Amniotic epithelial cell (primary cell): Measurements from ENCODE around the gene LIMCH1.
"Not testable (repeated sequence)": the region's sequence is repeated elsewhere in the genome, so short reads cannot be mapped to it uniquely, and the experiment has no call there.

Source experiments
- DNase-seq: peaks from one replicate; pipeline ENCODE4 v3.0.0-alpha.2; 2010; ENCODE audit warnings: low read depth

The LIMCH1 gene

DNA sequence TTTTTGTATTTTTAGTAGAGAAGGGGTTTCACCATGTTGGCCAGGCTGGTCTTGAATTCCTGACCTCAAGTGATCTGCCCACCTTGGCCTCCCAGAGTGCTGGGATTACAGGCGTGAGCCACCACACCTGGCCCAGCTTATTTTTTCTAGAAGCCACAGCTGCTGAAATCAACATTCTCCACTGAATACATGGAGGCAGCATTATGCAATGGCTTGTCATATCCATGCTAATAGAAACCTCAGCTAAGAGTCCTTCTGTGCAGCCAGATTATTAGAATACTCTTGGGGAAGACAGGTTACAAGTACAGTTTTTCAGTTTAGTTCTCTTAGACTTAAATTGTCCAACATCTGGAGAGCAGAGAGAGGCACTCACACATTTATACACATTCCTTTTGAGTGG, 104.8 kb downstream of the LIMCH1 start:
- DNase-seq, result peak; percentile 53

DNA sequence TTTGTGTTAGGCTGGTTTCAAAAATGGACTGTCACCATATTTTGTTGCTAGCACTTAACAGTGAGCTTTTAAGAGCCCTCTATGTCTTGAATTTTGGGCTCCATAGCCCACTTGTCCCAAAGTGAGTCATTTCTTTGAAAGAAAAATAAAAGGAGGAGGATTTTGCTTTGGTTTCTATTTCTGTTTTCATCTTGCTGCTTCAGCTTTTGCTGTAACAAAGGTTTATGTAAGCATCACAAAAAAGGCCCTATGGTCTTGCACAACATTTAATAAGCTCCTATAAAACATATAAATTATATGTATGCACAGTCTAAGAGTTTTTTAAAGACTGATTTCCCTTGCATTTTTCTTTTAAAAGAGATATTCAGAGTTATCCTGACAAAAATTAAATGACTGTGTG, 105.4 kb downstream of the LIMCH1 start:
- no peak for DNase-seq

GRCh38 chr4:41644288-41644914, 106.4 kb downstream of the LIMCH1 start:
- DNase-seq, result peak; percentile 57

DNA sequence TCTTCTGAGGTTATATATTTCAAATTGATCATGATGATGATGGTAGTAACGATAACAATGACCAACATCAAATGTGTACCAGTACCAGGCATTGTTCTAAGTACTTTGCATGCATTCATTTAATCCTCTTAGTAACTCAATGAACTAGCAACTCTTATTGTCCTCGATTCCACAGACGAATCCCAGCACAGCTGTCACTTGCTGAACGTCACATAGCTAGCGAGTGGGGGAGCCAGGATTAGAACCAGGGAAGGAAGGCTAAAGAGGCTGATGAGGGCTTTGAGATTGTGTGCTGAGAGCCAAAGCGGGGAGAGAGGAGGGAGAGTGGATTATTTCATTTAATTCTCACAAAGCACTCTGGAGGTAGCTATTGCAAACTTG, 106.9 kb downstream of the LIMCH1 start:
- DNase-seq, result no peak

- peak; percentile 23 for DNase-seq
These were observed 107.9 kb downstream of the LIMCH1 start for GRCh38 chr4:41645728-41646390.

- DNase-seq, result no peak
These were observed 108.9 kb downstream of the LIMCH1 start for GRCh38 chr4:41646862-41647261.

DNA sequence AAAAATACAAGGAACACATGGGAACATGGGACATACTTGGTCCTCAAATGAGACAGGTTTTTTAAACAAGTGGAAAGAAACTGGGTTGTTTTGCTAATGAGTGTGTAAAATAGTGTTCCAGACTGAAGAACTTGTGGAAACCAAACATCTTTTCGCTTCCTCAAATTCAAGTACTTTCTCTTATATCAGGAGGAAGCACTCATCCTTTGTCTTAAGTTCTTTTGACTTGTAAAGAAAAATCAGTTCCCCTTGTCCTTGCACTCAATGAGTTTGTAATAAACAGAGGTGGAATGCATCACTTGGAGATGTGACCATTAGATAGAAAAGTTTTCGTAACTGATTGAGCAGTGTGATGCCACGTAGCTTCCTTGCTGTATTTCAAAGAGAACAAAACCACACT, 109.4 kb downstream of the LIMCH1 start:
- no peak for DNase-seq

DNA sequence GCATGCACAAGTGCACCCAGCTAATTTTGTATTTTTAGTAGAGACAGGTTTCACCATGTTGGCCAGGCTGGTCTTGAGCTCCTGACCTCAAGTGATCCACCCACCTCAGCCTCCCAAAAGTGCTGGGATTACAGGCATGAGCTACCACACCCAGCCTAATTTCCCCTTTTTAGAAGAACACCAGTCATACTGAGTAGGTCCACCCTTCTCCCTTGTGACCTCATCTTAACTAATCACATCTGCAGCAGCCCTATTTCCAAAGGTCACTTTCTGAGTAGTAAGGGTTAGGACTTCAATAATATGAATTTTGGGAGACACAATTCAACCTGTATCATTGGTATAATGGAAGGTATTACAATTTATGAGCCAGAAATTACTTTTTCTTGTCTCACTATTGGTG, 113.2 kb downstream of the LIMCH1 start:
- DNase-seq, result not testable (repeated sequence)

DNA sequence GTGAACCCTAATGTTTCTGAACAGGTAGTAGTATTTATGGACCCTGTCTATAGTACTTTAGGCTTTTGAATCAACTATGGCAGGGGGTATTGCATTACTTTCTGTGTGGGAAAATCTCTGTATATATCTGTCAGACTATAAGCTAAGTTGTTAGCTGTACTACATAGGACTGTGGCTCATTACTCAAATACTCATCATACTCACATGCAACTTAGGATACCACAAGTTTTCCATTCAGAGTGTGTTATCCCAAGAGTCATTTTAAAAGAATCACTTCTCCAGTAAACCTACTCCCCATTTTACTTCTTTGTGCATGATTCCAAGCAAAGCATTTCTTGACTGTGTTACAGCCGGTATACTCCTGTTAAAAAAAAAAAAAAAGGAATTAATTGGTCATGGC, 115.0 kb downstream of the LIMCH1 start:
- DNase-seq, result peak; percentile 51

- no peak for DNase-seq
These were observed 115.6 kb downstream of the LIMCH1 start for GRCh38 chr4:41653523-41653922.

GRCh38 chr4:41655177-41655576, 117.2 kb downstream of the LIMCH1 start:
- peak; percentile 76 for DNase-seq

DNA sequence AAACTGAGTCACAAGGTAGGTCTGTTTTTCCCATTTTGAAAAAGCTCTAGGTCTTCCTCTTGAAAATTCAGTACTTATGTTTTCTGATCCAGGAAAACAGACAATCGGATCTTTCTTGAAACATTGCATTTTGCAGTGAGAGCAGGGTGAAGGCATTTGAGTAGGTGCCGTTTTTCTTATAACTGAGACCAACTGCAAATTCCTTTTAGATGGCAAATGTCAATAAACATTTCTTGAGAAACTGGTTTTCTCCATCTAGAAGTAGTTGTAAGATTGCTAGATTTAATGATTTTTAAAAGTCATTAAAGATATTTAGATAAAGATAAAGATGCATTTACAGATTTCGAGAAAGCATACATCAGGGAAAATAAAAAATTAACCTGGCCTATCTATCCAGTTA, 118.1 kb downstream of the LIMCH1 start:
- DNase-seq, result no peak

DNA sequence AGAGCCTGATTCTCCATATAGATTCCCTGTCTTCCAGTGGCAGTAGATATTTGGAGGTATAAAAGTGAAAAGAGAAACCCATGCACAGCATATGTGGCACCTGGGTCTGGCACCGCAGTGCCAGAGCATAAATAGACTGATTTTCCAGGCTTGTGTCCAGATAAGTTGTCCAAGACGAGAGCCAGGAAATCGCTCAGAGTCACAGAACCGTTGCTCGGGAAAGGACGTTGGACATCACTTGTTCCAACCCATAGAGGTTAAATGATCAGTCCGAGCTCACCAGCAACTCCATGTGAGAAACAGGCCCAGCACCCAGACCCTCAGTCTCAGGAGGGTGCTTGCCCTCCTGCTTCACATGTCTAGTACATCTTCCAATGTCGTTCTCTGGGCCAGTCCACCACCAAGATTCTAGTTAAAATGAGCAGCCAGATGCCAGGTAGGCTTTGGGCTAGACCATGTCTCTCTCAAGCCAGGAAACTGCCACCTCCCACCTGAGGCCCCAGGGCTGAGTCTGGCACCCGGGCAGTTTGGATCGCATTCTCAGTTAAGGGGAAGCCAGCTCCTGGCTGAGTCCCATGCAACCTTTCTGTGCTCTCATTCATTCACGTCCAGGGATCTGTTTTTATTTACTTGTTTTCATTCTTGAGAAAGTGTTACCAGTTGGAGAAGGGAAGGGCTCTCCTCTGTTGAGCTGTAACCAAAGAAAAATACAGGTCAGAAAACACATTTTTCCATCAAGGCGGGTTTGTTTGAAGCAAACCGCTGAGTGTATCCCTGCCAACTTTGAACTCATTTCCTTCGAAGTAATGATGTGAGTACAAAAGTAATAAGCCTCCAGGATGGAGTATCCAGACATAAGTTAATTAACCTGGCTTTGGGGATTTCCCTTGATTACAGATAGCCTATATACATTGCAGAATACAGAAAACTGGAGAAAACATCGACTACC, 118.9 kb downstream of the LIMCH1 start:
- no peak for DNase-seq

- DNase-seq, result peak; percentile 53
These were observed 119.6 kb downstream of the LIMCH1 start for GRCh38 chr4:41657561-41657960.

- DNase-seq, result peak; percentile 44
These were observed 120.2 kb downstream of the LIMCH1 start for GRCh38 chr4:41658163-41658562.

- DNase-seq, result no peak
These were observed 122.4 kb downstream of the LIMCH1 start for GRCh38 chr4:41660352-41660751.

- peak; percentile 51 for DNase-seq
These were observed 123.6 kb downstream of the LIMCH1 start for GRCh38 chr4:41661442-41662076.

- no peak for DNase-seq
These were observed 127.8 kb downstream of the LIMCH1 start for GRCh38 chr4:41665636-41666207.

DNA sequence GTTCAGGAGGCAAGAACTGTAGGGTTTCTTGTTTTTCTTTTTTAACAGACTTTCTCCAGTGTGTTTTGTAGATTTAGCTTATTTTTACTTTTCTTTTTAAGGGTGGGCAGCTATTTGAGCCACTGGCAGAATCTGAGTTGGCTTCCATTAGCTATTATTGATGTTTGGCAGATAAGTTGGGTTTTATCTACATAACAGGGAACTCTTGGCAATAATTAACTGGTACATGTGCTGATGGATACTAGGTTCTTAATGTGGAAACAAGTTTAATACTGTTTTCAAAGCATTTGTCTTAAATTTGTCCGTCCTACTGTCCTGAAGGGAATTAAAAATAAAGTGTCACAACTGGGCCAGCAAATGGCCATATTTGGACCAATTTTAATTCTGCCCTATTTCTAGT, 130.1 kb downstream of the LIMCH1 start:
- DNase-seq, result no peak

GRCh38 chr4:41670530-41670929, 132.6 kb downstream of the LIMCH1 start:
- DNase-seq, result no peak

DNA sequence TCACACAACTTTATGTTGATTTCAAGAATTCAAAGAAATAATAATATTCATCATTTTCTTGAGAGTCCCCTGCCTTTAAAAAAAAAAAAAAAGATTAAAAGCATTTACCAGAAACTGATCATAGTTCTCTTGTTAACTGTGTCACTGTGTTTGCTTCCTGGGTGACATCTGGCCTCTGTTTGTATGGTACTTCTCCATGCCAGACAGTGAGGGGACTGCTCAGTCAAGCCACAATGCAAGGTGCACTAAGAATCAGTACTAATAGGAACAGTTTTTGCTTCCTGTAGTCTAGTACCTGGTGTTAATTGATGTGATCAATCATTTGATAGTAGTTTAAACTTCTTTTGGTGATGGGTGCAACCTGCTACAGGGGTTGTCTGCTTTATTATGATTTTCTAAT, 133.0 kb downstream of the LIMCH1 start:
- no peak for DNase-seq
